Activated B cell treated with CpG ODN at 0.5 μM for 24 hours (primary cell): ENCODE results near the gene NLK. TPM values are rescaled to one million over a fixed set of nuclear protein-coding genes. Genes with fewer than 3 reads are reported as not detected.

ENCODE experiments used
- ATAC-seq: fragments of 200-7000 bp; cut with Tn5 transposase; one replicate; pipeline ENCODE4 v1.10.0; 2021; ENCODE audit warnings: low read depth, mild to moderate bottlenecking, moderate library complexity
- CTCF ChIA-PET: fragments of 350-600 bp; sonication (Branson Sonifier 250); formaldehyde crosslinking; loops from one replicate; lab custom pipeline; 2021; ENCODE audit warnings: antibody characterized with exemption; lab: Charles Lee
- POLR2A ChIA-PET: fragments of 350-600 bp; sonication (Branson Sonifier 250); formaldehyde crosslinking; loops from one replicate; lab custom pipeline; 2021; ENCODE audit warnings: antibody characterized with exemption; lab: Charles Lee
- DNase-seq: peaks from one replicate; pipeline ENCODE4 v3.0.0; 2022
- H3K27ac Mint-ChIP-seq: one replicate; pipeline ENCODE4 v1.8.0; 2020; ENCODE audit warnings: mixed read lengths
- H3K27me3 Mint-ChIP-seq: one replicate; pipeline ENCODE4 v1.8.0; 2021; ENCODE audit warnings: mixed read lengths
- H3K36me3 Mint-ChIP-seq: one replicate; pipeline ENCODE4 v1.8.0; 2021; ENCODE audit warnings: low read depth, mixed read lengths
- H3K4me1 Mint-ChIP-seq: one replicate; pipeline ENCODE4 v1.8.0; 2021; ENCODE audit warnings: mixed read lengths
- H3K4me3 Mint-ChIP-seq: one replicate; pipeline ENCODE4 v1.8.0; 2020; ENCODE audit warnings: mild to moderate bottlenecking, mixed read lengths
- H3K9me3 Mint-ChIP-seq: one replicate; pipeline ENCODE4 v1.8.0; 2020; ENCODE audit warnings: mixed read lengths
- intact Hi-C: fragments of 100-400 bp; cut with micrococcal nuclease; formaldehyde crosslinking; loops from one replicate; pipeline ENCODE4 v1.15.1; 2024
- total RNA-seq: library from RNA; stranded (reverse); gene quantifications from 2 replicates; pipeline ENCODE4 v1.2.3, GENCODE V29; 2022
- TF ChIP-seq, protein P1 (sequence below): fragments of 200-600 bp; IDR thresholded peaks from one replicate; pipeline ENCODE4 v1.8.0; 2022; ENCODE audit warnings: antibody characterized with exemption, mild to moderate bottlenecking

Gene NLK
- total RNA-seq, 1 donor from 2014 or later = 24.6 TPM

DNA sequence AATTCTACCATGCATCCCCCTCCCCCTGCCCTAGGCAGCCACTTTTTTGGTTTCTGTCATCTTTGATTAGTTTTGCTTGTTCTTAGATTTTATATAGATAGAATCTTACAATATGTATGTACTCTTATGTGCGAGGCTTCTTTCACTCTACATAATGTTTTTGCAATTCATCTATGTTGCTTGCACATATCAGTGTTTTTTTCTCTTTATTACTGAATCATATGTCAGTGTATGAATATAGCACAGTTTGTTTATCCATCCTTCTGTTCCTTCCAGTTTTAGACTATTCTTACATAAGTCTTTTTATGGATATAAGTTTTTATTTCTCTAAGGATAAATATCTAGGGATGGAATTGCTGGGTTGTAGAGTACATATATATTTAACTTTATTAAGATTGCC, 26.6 kb downstream of the NLK start:
- CTCF ChIA-PET = no interaction called here
- H3K27me3 Mint-ChIP-seq = no peaks in the 10 kb centered on the region
- TF ChIP-seq, protein P1, sequence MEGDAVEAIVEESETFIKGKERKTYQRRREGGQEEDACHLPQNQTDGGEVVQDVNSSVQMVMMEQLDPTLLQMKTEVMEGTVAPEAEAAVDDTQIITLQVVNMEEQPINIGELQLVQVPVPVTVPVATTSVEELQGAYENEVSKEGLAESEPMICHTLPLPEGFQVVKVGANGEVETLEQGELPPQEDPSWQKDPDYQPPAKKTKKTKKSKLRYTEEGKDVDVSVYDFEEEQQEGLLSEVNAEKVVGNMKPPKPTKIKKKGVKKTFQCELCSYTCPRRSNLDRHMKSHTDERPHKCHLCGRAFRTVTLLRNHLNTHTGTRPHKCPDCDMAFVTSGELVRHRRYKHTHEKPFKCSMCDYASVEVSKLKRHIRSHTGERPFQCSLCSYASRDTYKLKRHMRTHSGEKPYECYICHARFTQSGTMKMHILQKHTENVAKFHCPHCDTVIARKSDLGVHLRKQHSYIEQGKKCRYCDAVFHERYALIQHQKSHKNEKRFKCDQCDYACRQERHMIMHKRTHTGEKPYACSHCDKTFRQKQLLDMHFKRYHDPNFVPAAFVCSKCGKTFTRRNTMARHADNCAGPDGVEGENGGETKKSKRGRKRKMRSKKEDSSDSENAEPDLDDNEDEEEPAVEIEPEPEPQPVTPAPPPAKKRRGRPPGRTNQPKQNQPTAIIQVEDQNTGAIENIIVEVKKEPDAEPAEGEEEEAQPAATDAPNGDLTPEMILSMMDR = no peak
- ATAC-seq (no peak), DNase-seq (no peak)
- no peak overlapping the region for H3K4me3 Mint-ChIP-seq
- peaks cover 3% of the 10 kb centered on the region for H3K9me3 Mint-ChIP-seq
- peaks cover 28% of the 10 kb centered on the region for H3K36me3 Mint-ChIP-seq
- peaks cover 46% of the 10 kb centered on the region for H3K4me1 Mint-ChIP-seq
- intact Hi-C loops = no loop called here
- no peak overlapping the region for H3K27ac Mint-ChIP-seq
- POLR2A ChIA-PET = interaction anchor here (0.6 kb wide), 1 partner anchor 28 kb away, joined by 3 read pairs; no protein-coding TSS in a partner anchor

DNA sequence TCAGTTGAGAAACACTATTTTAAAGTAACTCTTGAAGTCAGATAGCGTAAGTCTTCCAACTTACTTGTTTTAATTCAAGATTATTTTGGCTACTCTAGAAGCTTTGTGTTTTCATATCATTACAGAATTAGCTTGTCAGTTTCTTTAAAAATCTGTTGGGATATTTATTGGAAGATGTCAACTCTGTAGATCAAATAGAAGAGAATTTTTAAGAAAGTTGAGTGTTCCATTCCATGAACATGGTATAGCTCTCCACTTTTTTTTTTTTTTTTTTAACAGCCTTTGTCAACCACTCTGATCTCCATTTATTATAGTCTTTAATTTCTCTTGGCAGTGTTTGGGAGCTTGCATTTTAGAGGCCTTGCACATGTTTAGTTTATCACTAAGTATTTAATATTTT, 28.7 kb downstream of the NLK start:
- Mint-ChIP-seq H3K27ac (peak overlapping the region; percentile 43), H3K9me3 (peaks cover 3% of the 10 kb centered on the region), H3K36me3 (peaks cover 25% of the 10 kb centered on the region), H3K4me3 (no peak overlapping the region), H3K4me1 (peaks cover 55% of the 10 kb centered on the region), H3K27me3 (no peaks in the 10 kb centered on the region)
- intact Hi-C loops = loop anchor here (1.0 kb wide), 1 partner anchor 9 kb away; no protein-coding TSS in a partner anchor
- ATAC-seq (no peak), DNase-seq (no peak)
- POLR2A ChIA-PET = interaction anchor here (1.1 kb wide), 1 partner anchor 30 kb away, joined by 4 read pairs; no protein-coding TSS in a partner anchor
- TF ChIP-seq, protein P1 = no peak
- CTCF ChIA-PET = no interaction called here

DNA sequence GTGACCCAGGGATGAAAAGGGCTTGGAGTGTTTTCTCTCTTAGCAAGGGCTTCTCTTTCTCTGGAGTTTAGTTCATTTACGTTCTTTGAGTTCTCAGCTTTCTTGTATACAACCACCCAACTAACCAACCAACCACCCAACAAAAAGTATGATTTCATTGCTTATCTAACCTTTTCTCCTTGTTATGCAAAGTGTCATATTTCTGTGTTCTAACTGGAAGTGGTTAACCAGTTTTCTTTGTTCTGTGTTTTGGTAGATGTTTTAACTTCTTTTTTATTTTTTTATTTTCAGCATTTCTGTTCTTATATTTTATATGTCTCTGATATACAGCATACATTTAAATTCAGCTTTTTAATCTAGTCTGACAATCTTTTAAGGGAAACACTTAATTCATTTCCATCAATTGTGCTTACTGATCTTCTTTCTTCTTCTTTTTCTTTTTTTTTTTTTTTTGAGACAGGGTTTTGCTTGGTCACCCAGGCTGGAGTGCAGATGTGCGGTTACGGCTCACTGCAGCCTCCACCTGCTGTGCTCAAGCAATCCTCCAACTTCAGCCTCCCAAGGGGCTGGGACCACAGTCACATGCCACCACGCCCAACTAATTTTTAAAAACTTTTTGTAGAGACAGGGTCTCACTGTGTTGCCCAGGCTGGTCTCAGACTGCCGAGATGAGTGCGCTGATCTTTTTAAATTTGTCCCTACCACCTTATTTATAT, 29.6 kb downstream of the NLK start:
- peak; percentile 66 for ATAC-seq

DNA sequence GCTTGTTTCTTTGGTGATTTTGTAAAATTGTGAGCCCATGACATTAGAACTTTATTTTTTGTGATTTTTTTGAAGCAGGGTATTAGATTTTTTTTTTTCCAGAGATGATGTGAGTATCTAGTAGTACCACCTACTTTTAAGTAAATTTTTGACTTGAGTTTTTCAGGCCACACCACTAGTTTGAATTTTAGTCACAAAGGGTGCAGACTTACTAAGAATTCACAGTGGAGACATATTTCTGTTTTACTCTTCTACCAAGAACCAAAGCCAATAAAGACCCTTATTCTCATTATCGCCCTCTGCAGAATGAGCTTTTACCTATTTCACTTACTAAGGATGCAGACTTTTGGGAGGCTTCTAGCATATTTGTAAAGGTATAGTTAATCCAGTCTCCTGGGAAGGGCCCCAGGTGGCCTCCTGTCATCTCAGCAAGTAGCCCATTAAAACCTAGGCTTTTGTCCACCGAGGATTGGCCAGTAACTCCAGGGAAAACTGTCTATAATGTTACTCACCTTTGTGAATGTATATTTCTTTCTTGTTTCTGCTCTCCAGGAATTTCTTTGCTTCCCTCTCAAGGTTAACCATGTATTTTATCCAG, 30.6 kb downstream of the NLK start:
- intact Hi-C loops = loop anchor here (2.0 kb wide), 1 partner anchor 14 kb away; no protein-coding TSS in a partner anchor
- no peaks in the 10 kb centered on the region for H3K27me3 Mint-ChIP-seq
- H3K36me3 Mint-ChIP-seq = peaks cover 25% of the 10 kb centered on the region
- no peak overlapping the region for H3K4me3 Mint-ChIP-seq
- ATAC-seq (no peak), DNase-seq (no peak)
- peak overlapping the region; percentile 4 for H3K27ac Mint-ChIP-seq
- ChIA-PET POLR2A (no interaction called here), CTCF (no interaction called here)
- H3K9me3 Mint-ChIP-seq = peaks cover 7% of the 10 kb centered on the region
- TF ChIP-seq, protein P1 = no peak
- peaks cover 63% of the 10 kb centered on the region for H3K4me1 Mint-ChIP-seq

More for the DNA sequence above, 29.6 kb downstream of the NLK start:
- Mint-ChIP-seq H3K4me1 (peaks cover 60% of the 10 kb centered on the region), H3K9me3 (peaks cover 4% of the 10 kb centered on the region), H3K36me3 (peaks cover 25% of the 10 kb centered on the region), H3K27me3 (no peaks in the 10 kb centered on the region), H3K4me3 (no peak overlapping the region), H3K27ac (peak overlapping the region; percentile 43)
- CTCF ChIA-PET = no interaction called here
- POLR2A ChIA-PET = interaction anchor here (1.1 kb wide), 1 partner anchor 31 kb away, joined by 4 read pairs; no protein-coding TSS in a partner anchor
- intact Hi-C loops = loop anchor here (1.0 to 2.0 kb wide), 2 partner anchors 8 to 13 kb away; no protein-coding TSS in a partner anchor
- DNase-seq = no peak
- TF ChIP-seq, protein P1 = no peak

DNA sequence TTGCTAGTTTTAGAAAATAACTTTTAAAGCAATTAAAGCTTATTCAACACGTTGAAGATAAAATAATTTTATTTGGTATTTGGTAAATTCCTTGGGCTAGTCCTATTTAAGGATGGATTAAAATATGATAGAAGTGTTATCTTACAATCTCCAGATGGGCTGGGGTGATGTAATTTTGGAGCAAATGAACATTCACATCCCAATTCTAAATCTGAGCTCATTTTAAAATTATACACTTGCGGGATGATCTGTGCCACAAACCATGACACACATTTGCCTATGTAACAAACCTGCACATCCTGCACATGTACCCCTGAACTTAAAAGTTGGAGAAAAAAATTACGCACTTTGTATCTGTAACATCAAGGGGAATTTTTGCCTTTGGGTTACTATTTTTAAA, 31.5 kb downstream of the NLK start:
- ChIA-PET CTCF (no interaction called here), POLR2A (no interaction called here)
- no peak overlapping the region for H3K4me3 Mint-ChIP-seq
- TF ChIP-seq, protein P1 = no peak
- H3K27me3 Mint-ChIP-seq = no peaks in the 10 kb centered on the region
- H3K27ac Mint-ChIP-seq = peak overlapping the region; percentile 24
- intact Hi-C loops = no loop called here
- peaks cover 70% of the 10 kb centered on the region for H3K4me1 Mint-ChIP-seq
- DNase-seq (no peak), ATAC-seq (peak; percentile 14)
- H3K36me3 Mint-ChIP-seq = peaks cover 21% of the 10 kb centered on the region
- peaks cover 7% of the 10 kb centered on the region for H3K9me3 Mint-ChIP-seq
